Caco-2 (cell line): ENCODE measurements around the gene PIGS. TPM values are rescaled to one million over a fixed set of nuclear protein-coding genes. Genes with fewer than 3 reads are reported as not detected.
"Not testable (repeated sequence)": the region's sequence is repeated elsewhere in the genome, so short reads cannot be mapped to it uniquely, and the experiment has no call there.

ENCODE experiments used
- BruUV-seq: library from RNA; stranded (reverse); fragments of 400-500 nt; replicated peaks from 2 replicates; lab custom pipeline; 2021; lab: Mats Ljungman, UMichigan
- CTCF ChIA-PET: fragments of 300-600 bp; sonication (Branson Sonifier 250); formaldehyde crosslinking; loops from one replicate; lab custom pipeline; 2022; ENCODE audit warnings: antibody characterized with exemption; lab: Charles Lee
- POLR2A ChIA-PET: fragments of 300-600 bp; sonication (Branson Sonifier 250); formaldehyde crosslinking; loops from one replicate; lab custom pipeline; 2022; ENCODE audit warnings: antibody characterized with exemption; lab: Charles Lee
- DNase-seq, 2 experiments: peaks; one replicate each; pipeline versions ENCODE4 v3.0.0 to v3.0.0-alpha.2; 2020 to 2022
- H3K27me3 ChIP-seq: replicated peaks from 2 replicates; pipeline ENCODE4 v1.6.0; 2011; ENCODE audit warnings: low read length; ENCODE audit not compliant: control insufficient read depth, insufficient read depth
- H3K36me3 ChIP-seq: 2 replicates; pipeline ENCODE4 v1.5.1; 2011; ENCODE audit warnings: low read length; ENCODE audit not compliant: control insufficient read depth, insufficient read depth
- H3K4me1 ChIP-seq: fragments of 250-450 bp; sonication (Bioruptor Pico); 2 replicates; pipeline ENCODE4 v1.5.1; 2020; ENCODE audit warnings: mild to moderate bottlenecking
- H3K4me3 ChIP-seq: 2 replicates; pipeline ENCODE4 v1.5.1; 2011; ENCODE audit warnings: low read depth, mild to moderate bottlenecking, control low read depth, low read length
- H3K9me3 ChIP-seq: fragments of 250-450 bp; sonication (Bioruptor Pico); 2 replicates; pipeline ENCODE4 v1.5.1; 2020; ENCODE audit warnings: mild to moderate bottlenecking, moderate library complexity
- H3K27ac Mint-ChIP-seq: one replicate; pipeline ENCODE4 v1.8.0; 2022; ENCODE audit warnings: mixed read lengths; ENCODE audit not compliant: unreplicated experiment
- H3K27me3 Mint-ChIP-seq: one replicate; pipeline ENCODE4 v1.8.0; 2022; ENCODE audit warnings: mixed read lengths; ENCODE audit not compliant: insufficient read depth, unreplicated experiment
- H3K36me3 Mint-ChIP-seq: one replicate; pipeline ENCODE4 v1.8.0; 2022; ENCODE audit warnings: mild to moderate bottlenecking, mixed read lengths; ENCODE audit not compliant: insufficient read depth, unreplicated experiment
- H3K4me1 Mint-ChIP-seq: one replicate; pipeline ENCODE4 v1.8.0; 2022; ENCODE audit warnings: low read depth, mixed read lengths; ENCODE audit not compliant: unreplicated experiment
- H3K4me3 Mint-ChIP-seq: one replicate; pipeline ENCODE4 v1.8.0; 2022; ENCODE audit warnings: mild to moderate bottlenecking, moderate library complexity, mixed read lengths; ENCODE audit not compliant: unreplicated experiment
- H3K9me3 Mint-ChIP-seq: one replicate; pipeline ENCODE4 v1.8.0; 2022; ENCODE audit warnings: mixed read lengths; ENCODE audit not compliant: unreplicated experiment
- CTCF ChIP-seq, 2 experiments: fragments of 200-600 bp in 1 of 2; IDR thresholded peaks; 1 replicate in 1 of 2; 2 replicates in 1 of 2; pipeline versions ENCODE4 v1.5.1 to v1.8.0; 2011 to 2022; ENCODE audit warnings: antibody characterized with exemption in 1 of 2, control low read depth in 1 of 2, inconsistent platforms in 1 of 2, low read depth in 1 of 2, low read length in 1 of 2, mild to moderate bottlenecking in 1 of 2, moderate library complexity in 1 of 2; ENCODE audit not compliant: insufficient read depth in 1 of 2, severe bottlenecking in 1 of 2, unreplicated experiment in 1 of 2
- intact Hi-C: fragments of 100-400 bp; cut with micrococcal nuclease; formaldehyde crosslinking; loops from one replicate; pipeline ENCODE4 v1.10.0; 2022; ENCODE audit not compliant: unreplicated experiment
- total RNA-seq: library from RNA; stranded (reverse); gene quantifications from 2 replicates; pipeline ENCODE4 v1.2.3, GENCODE V29; 2022

PIGS gene
- total RNA-seq, 1 experiment from 2014 or later: 99.6 TPM

- Histone ChIP-seq H3K27me3 (no peaks in the 10 kb centered on the region), H3K9me3 (no peaks in the 10 kb centered on the region), H3K4me1 (peaks cover 37% of the 10 kb centered on the region), H3K4me3 (no peak overlapping the region), H3K36me3 (no peaks in the 10 kb centered on the region)
- Mint-ChIP-seq H3K9me3 (no peaks in the 10 kb centered on the region), H3K27me3 (no peaks in the 10 kb centered on the region), H3K27ac (peak overlapping the region; percentile 97), H3K36me3 (peaks cover 7% of the 10 kb centered on the region), H3K4me1 (peaks cover 22% of the 10 kb centered on the region), H3K4me3 (no peak overlapping the region)
- CTCF ChIA-PET: no interaction called here
- BruUV-seq: no TSS peak
- no peak for TF ChIP-seq CTCF (IDR thresholded peaks at IDR 0.05; ENCODE audit: insufficient read depth in 1 of 2, low read depth in 1 of 2, low read length in 1 of 2, severe bottlenecking in 1 of 2, unreplicated experiment in 1 of 2)
- intact Hi-C loops: no loop called here
- DNase-seq: no peak
- POLR2A ChIA-PET: no interaction called here
Measured at GRCh38 chr17:28523876-28524275, 47.4 kb downstream of the PIGS start.

- ChIA-PET CTCF (no interaction called here), POLR2A (no interaction called here)
- intact Hi-C loops: no loop called here
- Mint-ChIP-seq H3K4me3 (no peak overlapping the region), H3K9me3 (no peaks in the 10 kb centered on the region), H3K36me3 (peaks cover 7% of the 10 kb centered on the region), H3K27ac (peak overlapping the region; percentile 97), H3K4me1 (peaks cover 22% of the 10 kb centered on the region), H3K27me3 (no peaks in the 10 kb centered on the region)
- H3K4me1 ChIP-seq: peaks cover 37% of the 10 kb centered on the region
- no peak for TF ChIP-seq CTCF (IDR thresholded peaks at IDR 0.05; ENCODE audit: insufficient read depth in 1 of 2, low read depth in 1 of 2, low read length in 1 of 2, severe bottlenecking in 1 of 2, unreplicated experiment in 1 of 2)
- no peak overlapping the region for H3K4me3 ChIP-seq
- no peaks in the 10 kb centered on the region for H3K36me3 ChIP-seq
- H3K9me3 ChIP-seq: no peaks in the 10 kb centered on the region
- H3K27me3 ChIP-seq: no peaks in the 10 kb centered on the region
- DNase-seq: no peak
- no TSS peak for BruUV-seq
Measured at GRCh38 chr17:28523186-28523585, 48.1 kb downstream of the PIGS start.

GRCh38 chr17:28522281-28522680 is 49.0 kb downstream of the PIGS start:
- H3K4me3 ChIP-seq, POLR2A ChIA-PET, intact Hi-C loops, H3K27ac Mint-ChIP-seq, H3K36me3 Mint-ChIP-seq, H3K27me3 ChIP-seq, H3K36me3 ChIP-seq, H3K9me3 Mint-ChIP-seq, H3K4me3 Mint-ChIP-seq, H3K9me3 ChIP-seq, BruUV-seq, DNase-seq, H3K27me3 Mint-ChIP-seq, CTCF ChIA-PET: not testable (repeated sequence)
- peaks cover 22% of the 10 kb centered on the region for H3K4me1 Mint-ChIP-seq
- H3K4me1 ChIP-seq: peaks cover 37% of the 10 kb centered on the region
